Measurements from ENCODE around the gene SPRR1B. TPM values are rescaled to one million over a fixed set of nuclear protein-coding genes. Genes with fewer than 3 reads are reported as not detected.

The SPRR1B gene
- total RNA-seq, 1 experiment from 2014 or later, result not detected

- no peaks in the 10 kb centered on the region for H3K27me3 Mint-ChIP-seq (ENCODE audit: unreplicated experiment)
- intact Hi-C loops (cut with micrococcal nuclease; ENCODE audit: unreplicated experiment), result loop anchor here (5.0 kb wide), 1 partner anchor 34 kb away; the partner anchor contains the start of gene SPRR1B
- CTCF ChIA-PET, result interaction anchor here (2.7 kb wide), 1 partner anchor 35 kb away, joined by 14 read pairs; no protein-coding TSS in a partner anchor
- no peak for DNase-seq
- H3K4me3 Mint-ChIP-seq (ENCODE audit: low read depth, unreplicated experiment), result no peak overlapping the region
- H3K9me3 Mint-ChIP-seq (ENCODE audit: low read depth, unreplicated experiment), result peaks cover 5% of the 10 kb centered on the region
- peaks cover 61% of the 10 kb centered on the region for H3K4me1 Mint-ChIP-seq (ENCODE audit: low read depth, unreplicated experiment)
- peak overlapping the region; percentile 52 for H3K27ac Mint-ChIP-seq (ENCODE audit: unreplicated experiment)
- no peak for TF ChIP-seq CTCF (IDR thresholded peaks at IDR 0.05; ENCODE audit: unreplicated experiment)
- no TSS peak for BruUV-seq (replicated peaks)
- H3K36me3 Mint-ChIP-seq (ENCODE audit: insufficient read depth, unreplicated experiment), result peaks cover 11% of the 10 kb centered on the region
Measured at GRCh38 chr1:152997901-152998300, 33.1 kb upstream of the SPRR1B start.

GRCh38 chr1:152998476-152998875 is 32.5 kb upstream of the SPRR1B start:
- Mint-ChIP-seq H3K27me3 (ENCODE audit: unreplicated experiment) (no peaks in the 10 kb centered on the region), H3K4me1 (ENCODE audit: low read depth, unreplicated experiment) (peaks cover 63% of the 10 kb centered on the region), H3K9me3 (ENCODE audit: low read depth, unreplicated experiment) (peaks cover 5% of the 10 kb centered on the region), H3K4me3 (ENCODE audit: low read depth, unreplicated experiment) (no peak overlapping the region), H3K27ac (ENCODE audit: unreplicated experiment) (no peak overlapping the region), H3K36me3 (ENCODE audit: insufficient read depth, unreplicated experiment) (peaks cover 11% of the 10 kb centered on the region)
- TF ChIP-seq CTCF (IDR thresholded peaks at IDR 0.05; ENCODE audit: unreplicated experiment), result no peak
- DNase-seq, result no peak
- no TSS peak for BruUV-seq (replicated peaks)
- CTCF ChIA-PET, result interaction anchor here (2.7 kb wide), 1 partner anchor 34 kb away, joined by 14 read pairs; no protein-coding TSS in a partner anchor
- intact Hi-C loops (cut with micrococcal nuclease; ENCODE audit: unreplicated experiment), result loop anchor here (5.0 kb wide), 1 partner anchor 34 kb away; the partner anchor contains the start of gene SPRR1B

GRCh38 chr1:152999818-153000217 is 31.2 kb upstream of the SPRR1B start:
- BruUV-seq (replicated peaks), result no TSS peak
- H3K27me3 Mint-ChIP-seq (ENCODE audit: unreplicated experiment), result no peaks in the 10 kb centered on the region
- peak overlapping the region; percentile 90 for H3K27ac Mint-ChIP-seq (ENCODE audit: unreplicated experiment)
- TF ChIP-seq CTCF (IDR thresholded peaks at IDR 0.05; ENCODE audit: unreplicated experiment), result no peak
- H3K36me3 Mint-ChIP-seq (ENCODE audit: insufficient read depth, unreplicated experiment), result peaks cover 11% of the 10 kb centered on the region
- CTCF ChIA-PET, result interaction anchor here (1.2 to 2.7 kb wide), 5 partner anchors 9 to 193 kb away, joined by 3 to 14 read pairs (median 5); no protein-coding TSS in a partner anchor
- peaks cover 5% of the 10 kb centered on the region for H3K9me3 Mint-ChIP-seq (ENCODE audit: low read depth, unreplicated experiment)
- intact Hi-C loops (cut with micrococcal nuclease; ENCODE audit: unreplicated experiment), result loop anchor here (5.0 kb wide), 1 partner anchor 32 kb away; the partner anchor contains the start of gene SPRR1B
- peaks cover 72% of the 10 kb centered on the region for H3K4me1 Mint-ChIP-seq (ENCODE audit: low read depth, unreplicated experiment)
- peak overlapping the region; percentile 32 for H3K4me3 Mint-ChIP-seq (ENCODE audit: low read depth, unreplicated experiment)
- no peak for DNase-seq

- CTCF ChIA-PET, result interaction anchor here (0.6 to 2.7 kb wide), 6 partner anchors 9 to 358 kb away, joined by 3 to 19 read pairs (median 5); no protein-coding TSS in a partner anchor
- DNase-seq, result no peak
- intact Hi-C loops (cut with micrococcal nuclease; ENCODE audit: unreplicated experiment), result no loop called here
- Mint-ChIP-seq H3K27ac (ENCODE audit: unreplicated experiment) (peak overlapping the region; percentile 90), H3K9me3 (ENCODE audit: low read depth, unreplicated experiment) (peaks cover 5% of the 10 kb centered on the region), H3K36me3 (ENCODE audit: insufficient read depth, unreplicated experiment) (peaks cover 11% of the 10 kb centered on the region), H3K27me3 (ENCODE audit: unreplicated experiment) (no peaks in the 10 kb centered on the region), H3K4me3 (ENCODE audit: low read depth, unreplicated experiment) (no peak overlapping the region), H3K4me1 (ENCODE audit: low read depth, unreplicated experiment) (peaks cover 72% of the 10 kb centered on the region)
- BruUV-seq (replicated peaks), result no TSS peak
- TF ChIP-seq CTCF (IDR thresholded peaks at IDR 0.05; ENCODE audit: unreplicated experiment), result no peak
Measured at GRCh38 chr1:153000294-153000693, 30.7 kb upstream of the SPRR1B start.
